SKM-1 treated with dmso at 0.1 percent for 144 hours (cell line): Measurements from ENCODE around the gene CTSL.
A peak's percentile ranks its signal among the peaks of the same experiment; 100 is the strongest.

Source experiments
- DNase-seq: peaks from one replicate; lab custom pipeline; 2025; ENCODE audit not compliant: unreplicated experiment; lab: John Stamatoyannopoulos, UW

The CTSL gene

GRCh38 chr9:87725900-87726709 is at the start of gene CTSL:
Gene CTSL, plus strand, starts transcription at chr9:87726119. Its CDS starts 1,485 bp downstream, at chr9:87727604.
- DNase-seq, result peak; percentile 4

- DNase-seq, result no peak
These were observed 48.7 kb upstream of the CTSL start for GRCh38 chr9:87676976-87677775.

GRCh38 chr9:87677776-87678587 is 47.9 kb upstream of the CTSL start:
- DNase-seq, result no peak

- peak; percentile 2 for DNase-seq
These were observed 47.1 kb upstream of the CTSL start for GRCh38 chr9:87678650-87679355.

GRCh38 chr9:87681271-87682061 is 44.5 kb upstream of the CTSL start:
- DNase-seq, result no peak

- no peak for DNase-seq
These were observed 43.8 kb upstream of the CTSL start for GRCh38 chr9:87682085-87682484.

GRCh38 chr9:87682618-87683017 is 43.3 kb upstream of the CTSL start:
- DNase-seq, result no peak

GRCh38 chr9:87683751-87684626 is 41.9 kb upstream of the CTSL start:
- no peak for DNase-seq

- DNase-seq, result no peak
These were observed 41.2 kb upstream of the CTSL start for GRCh38 chr9:87684627-87685219.

- no peak for DNase-seq
These were observed 40.5 kb upstream of the CTSL start for GRCh38 chr9:87685441-87685840.

GRCh38 chr9:87685871-87686519 is 39.9 kb upstream of the CTSL start:
- DNase-seq, result no peak

- no peak for DNase-seq
These were observed 39.3 kb upstream of the CTSL start for GRCh38 chr9:87686520-87687090.

- no peak for DNase-seq
These were observed 38.7 kb upstream of the CTSL start for GRCh38 chr9:87687207-87687606.

GRCh38 chr9:87694236-87694755 is 31.6 kb upstream of the CTSL start:
- no peak for DNase-seq

GRCh38 chr9:87695523-87695922 is 30.4 kb upstream of the CTSL start:
- DNase-seq, result no peak

GRCh38 chr9:87696641-87697040 is 29.3 kb upstream of the CTSL start:
- DNase-seq, result no peak

GRCh38 chr9:87698069-87698809 is 27.7 kb upstream of the CTSL start:
- no peak for DNase-seq
